Measurements from ENCODE around the gene PAXIP1.

Gene PAXIP1

DNA sequence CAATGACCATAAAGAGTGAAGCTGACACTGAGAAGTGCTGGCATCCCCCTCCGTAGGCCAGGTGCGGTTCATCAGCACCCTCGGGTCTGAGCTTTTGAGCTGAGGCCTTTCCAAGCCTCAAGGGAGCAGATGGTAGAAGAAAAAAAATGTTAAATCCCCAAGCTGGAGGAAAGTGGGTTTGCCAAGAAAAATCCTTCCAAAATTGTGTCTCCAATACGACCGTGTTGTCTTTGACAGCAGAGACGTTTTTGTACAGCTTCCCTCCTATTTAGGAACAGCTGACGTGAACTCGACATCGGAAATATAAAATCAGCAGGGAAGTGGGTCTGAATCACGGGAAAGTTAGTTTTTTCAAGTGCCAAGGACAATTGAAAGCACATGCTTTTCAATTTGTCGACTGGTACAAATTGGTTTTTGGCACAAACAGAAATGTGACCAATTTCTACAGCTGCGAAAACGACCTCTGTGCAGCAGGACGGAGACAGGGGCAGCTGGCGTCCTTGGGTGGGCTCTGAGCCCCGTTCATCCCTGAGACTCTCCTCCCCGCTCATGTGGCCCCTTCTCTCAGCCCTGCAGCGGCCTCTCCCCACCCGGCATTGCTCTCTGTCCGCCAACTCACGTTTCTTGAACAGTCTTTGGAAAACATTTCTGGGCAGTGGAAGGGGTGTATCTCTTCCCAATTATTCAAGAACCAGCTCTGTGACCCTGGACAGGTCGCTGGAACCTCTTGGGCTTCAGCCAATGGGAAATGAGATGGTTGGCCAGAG is 89.9 kb downstream of the PAXIP1 start:
- DNase-seq (ENCODE audit: low spot score) = no peak

DNA sequence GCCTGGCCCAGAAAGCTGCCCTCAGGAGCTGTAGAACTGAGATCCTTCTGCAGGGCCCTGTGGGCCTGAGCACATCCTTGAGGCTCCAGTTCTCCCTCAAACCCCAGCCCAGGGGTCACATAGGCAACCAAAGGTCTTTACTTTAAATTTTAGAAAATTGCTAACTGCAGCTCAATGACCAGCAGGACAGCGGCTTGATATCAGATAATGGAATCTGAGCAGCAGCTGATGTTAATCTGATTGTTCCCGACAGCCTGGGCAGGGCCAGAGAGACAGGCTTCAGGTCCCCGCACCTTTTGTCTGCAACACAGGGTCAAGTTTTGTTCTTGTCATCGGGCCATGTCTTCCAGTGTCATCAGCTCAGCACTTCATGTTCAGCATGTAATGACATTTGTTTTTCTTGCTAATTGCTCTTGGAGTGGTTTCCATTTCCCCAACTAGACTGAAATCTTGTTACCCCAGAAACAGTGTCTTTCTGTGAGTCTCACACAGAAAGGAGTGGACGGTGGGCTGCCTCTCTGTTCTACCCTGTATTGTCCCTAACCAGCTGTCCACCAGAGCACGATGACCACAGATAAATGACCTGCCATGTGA is 91.0 kb downstream of the PAXIP1 start:
- no peak for DNase-seq (ENCODE audit: low spot score)

DNA sequence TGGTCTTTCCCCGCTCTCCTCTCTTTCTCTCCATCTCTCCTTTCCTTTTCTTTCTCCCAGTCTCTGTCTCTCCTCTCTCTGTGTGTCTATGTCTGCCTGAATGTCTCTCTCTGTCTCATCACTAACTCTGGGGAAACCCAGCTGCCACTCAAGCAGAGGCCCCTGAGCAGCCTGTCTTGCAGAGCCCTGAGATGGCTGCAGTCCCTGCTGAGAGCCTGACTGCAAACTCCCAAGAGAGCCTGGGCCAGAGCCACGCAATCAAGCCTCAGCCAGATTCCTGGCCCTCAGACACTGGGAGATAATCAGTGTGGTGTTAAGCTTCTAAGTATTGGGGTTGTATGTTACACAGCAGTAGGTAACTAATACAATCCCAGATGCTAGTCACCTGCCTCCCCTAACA is 91.5 kb downstream of the PAXIP1 start:
- DNase-seq (ENCODE audit: low spot score) = no peak

DNA sequence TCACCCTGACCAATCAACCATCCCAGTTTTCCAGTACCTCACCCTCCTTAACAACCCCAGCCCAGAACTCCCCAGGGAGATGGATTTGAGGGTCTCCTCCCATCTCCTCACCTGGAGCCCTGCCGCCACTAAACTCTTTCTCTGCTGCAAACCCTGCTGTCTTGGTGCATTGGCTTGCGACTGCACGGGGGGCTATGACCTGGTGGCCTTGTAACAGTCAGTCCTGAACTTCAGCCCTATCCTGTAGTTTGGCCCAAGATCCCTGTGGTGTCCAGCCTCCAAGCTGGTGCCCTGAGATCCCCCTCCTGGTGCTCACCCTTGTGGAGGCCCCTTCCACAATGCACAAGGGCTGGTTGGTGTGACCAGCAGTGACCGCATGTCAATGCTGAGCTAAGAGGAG is 91.9 kb downstream of the PAXIP1 start:
- DNase-seq (ENCODE audit: low spot score) = no peak

DNA sequence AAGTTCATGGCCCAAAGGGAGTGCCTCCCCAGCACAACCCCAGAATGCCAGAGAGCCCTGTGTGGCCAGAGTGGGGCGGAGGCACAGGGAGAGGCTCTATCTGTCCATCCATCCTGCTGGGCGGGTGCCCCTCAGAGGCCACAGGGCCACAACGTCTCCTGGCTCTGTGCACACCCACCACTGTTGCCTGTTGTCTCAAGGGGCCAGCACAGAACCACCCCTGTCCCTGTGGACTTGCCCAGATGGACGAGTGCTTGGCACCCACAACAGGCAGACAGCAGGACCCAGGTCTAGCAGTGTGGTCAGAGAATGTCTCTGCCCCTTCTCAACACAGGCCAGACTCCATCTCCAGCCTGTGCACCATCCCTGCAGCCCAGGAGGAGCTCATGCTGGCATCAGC is 92.8 kb downstream of the PAXIP1 start:
- DNase-seq (ENCODE audit: low spot score) = no peak

DNA sequence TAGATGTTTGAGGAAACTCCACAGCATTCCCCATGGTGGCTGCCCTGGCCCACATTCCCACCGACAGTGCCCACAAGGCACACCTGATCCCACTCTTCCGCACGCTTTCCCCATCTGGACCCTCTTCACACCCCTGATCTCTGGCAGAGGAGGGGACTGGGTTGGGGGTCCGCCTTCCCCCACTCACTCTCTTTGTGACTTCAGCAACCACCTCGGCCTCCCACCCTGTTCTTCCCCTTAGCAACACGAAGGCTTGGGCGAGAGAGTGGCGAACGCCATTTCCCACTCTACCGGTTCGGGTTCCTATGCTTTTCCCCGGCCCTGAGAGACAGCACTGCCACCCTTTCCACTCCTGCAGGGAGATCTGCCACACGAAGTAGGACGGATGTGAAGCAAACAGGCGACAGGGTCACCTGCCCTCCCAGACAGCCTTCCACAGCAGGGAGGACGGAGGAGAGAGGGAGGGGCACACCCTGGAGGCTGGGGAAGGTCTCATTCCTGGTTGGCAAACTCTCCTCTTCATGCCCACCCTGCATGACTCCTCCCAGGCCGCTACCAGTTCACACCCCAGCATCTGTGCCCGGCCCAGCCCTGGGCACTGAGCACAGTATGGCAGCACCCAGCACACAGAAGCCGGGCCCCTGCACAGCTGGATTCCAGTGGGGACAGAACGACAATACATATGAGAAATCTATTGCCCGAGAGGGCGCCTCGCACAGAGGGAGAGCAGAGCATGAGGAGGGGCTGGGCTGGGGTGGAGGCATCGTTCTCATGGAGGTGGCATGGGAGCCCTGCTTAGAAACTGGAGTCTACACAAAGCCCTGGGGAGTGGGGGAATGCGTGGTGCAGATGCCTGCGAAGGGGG is 93.5 kb downstream of the PAXIP1 start:
- DNase-seq (ENCODE audit: low spot score) = no peak

DNA sequence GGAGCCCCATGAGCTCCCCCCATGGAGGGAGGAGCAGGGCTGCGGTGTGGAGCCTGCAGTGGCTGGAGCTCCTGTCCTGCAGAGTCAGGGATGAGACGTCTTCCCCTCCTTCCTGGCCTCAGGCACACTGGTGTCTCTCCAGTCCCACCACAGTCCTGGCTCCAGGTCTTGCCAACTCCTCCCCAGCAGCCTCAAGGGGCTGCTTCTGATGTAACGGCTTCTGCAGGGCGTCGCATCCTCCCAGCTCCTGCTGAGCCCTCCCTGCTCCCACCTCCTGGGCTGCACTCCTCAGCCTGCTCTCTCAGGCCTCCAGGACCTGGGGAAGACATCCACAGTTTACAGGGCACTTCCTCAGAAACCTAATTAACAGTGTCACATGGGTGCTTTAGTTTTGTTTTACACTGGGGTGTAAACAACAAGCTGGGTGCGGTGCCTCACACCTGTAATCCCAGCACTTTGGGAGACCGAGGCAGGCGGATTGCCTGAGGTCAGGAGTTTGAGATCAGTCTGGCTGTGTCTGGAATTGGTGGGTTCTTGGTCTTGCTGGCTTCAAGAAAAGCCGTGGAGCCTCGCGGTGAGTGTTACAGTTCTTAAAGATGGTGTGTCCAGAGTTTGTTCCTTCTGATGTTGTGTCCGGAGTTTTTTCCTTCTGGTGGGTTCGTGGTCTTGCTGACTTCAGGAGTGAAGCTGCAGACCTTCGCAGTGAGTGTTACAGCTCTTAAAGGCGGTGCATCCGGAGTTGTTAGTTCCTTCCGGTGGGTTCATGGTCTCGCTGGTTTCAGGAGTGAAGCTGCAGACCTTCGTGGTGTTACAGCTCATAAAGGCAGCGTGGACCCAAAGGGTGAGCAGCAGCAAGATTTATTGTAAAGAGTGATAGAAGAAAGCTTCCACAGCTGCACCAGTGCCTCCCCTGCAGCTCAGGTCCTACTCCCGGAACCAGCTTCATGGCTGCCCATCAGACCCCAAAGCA is 95.0 kb downstream of the PAXIP1 start:
- DNase-seq (ENCODE audit: low spot score) = no peak

DNA sequence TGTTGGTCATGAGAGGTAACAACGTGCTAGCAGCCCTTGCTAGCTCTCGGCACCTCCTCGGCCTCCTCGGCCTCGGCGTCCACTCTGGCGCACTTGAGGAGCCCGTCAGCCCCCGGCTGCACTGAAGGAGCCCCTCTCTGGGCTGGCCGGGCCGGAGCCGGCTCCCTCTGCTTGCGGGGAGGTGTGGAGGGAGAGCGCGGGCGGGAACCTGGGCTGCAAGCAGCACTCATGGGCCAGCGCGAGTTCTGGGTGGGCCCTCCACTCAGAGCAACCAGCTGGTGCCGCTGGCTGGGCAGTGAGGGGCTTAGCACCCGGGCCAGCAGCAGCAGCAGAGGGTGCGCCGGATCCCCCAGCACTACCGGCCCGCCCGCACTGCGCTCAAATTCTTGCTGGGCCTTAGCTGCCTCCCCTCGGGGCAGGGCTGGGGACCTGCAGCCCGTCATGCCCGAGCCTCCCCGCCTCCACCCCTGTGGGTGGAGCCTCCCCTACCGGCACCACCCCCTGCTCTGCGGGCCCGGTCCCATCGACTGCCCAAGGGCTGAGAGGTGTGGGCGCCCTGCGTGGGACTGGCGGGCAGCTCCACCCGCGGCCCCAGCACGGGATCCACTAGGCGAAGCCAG is 96.1 kb downstream of the PAXIP1 start:
- no peak for DNase-seq (ENCODE audit: low spot score)

DNA sequence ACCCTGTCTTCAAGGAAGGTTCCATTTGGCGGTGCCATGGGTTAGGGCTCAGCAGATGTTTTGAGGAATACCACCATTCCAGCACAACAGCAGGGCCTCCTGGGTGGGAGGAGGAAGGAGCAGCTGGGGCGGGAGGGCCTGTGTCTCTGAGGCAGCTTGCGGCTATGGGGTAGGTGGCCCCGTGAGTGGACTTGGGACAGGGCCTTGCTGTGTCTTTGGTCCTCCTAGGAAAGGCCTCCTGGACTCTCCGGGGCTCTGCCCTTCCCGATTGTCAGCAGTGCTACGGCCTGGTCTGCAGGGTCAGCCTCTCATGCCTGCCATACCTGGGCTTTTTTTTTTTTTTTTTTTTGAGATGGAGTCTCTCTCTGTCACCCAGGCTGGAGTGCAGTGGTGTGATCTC is 96.7 kb downstream of the PAXIP1 start:
- DNase-seq (ENCODE audit: low spot score) = no peak

DNA sequence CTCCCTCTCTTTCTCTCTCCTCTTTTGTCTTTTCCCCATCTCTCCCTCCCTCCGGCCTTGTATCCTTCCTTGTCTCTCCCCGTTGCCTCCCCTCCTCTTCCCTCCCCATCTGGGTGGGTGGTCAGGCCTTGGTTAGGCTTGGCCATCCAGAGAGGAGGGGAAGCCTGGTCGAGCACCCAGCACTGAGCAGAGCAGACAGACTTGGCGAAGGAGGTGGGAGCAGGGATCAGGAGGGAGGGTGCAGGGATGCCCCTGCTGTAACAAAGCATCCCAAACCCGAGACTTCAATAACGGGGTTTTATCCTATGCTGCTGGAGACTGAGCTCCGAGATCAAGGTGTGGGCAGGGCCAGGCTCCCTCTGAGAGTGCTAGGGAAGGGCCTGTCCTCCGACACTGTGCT is 97.3 kb downstream of the PAXIP1 start:
- no peak for DNase-seq (ENCODE audit: low spot score)

DNA sequence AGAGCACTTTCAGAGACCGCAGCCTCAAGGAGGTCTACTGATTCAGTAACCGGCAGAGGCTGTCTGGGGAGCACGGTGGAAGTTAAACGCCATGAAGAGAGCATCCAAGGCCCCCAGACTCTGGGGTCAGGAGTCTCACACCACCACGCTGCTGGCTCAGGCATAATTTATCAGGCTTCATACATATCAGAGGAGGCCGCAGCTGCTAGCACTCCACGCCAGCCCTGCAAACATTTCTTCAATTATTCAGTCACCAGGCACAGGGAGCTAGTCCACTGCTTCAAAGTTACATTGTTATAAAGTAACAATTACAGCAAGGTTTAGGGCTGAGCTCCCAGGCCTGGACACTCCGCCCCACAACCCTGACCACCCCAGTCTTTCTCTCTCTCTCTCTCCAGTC is 97.8 kb downstream of the PAXIP1 start:
- DNase-seq (ENCODE audit: low spot score) = no peak

DNA sequence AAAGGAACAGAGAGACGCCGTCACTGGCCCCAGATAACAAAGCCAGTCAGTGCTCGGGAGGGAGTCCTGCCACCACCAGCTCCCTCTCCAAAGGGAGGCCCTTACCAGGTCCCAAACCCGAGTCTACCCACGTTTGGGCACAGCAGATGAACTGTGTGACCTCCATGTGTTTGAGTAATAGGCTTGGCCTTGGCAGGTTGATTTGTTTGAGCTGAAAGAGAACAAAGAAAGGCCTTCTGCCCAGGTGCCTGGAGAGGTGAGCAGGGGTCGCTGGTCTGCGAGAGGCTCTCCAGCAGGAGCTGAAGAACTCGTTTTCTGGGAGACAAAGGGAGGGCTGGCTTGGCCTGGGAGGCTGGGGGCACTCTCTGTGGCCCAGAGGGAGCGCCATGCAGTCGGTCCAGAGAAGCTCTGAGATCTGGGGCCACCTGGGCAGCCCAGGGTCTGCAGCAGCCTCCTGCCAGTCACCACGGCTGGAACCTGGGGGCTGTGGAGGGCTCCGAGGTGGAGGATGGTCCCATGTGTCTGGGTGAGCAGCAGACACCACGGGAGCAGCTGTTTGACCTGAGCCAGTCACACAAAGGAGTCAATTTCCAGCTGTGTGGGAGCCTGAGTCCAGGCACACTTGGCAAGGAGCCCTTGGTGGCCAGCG is 99.7 kb downstream of the PAXIP1 start:
- no peak for DNase-seq (ENCODE audit: low spot score)

DNA sequence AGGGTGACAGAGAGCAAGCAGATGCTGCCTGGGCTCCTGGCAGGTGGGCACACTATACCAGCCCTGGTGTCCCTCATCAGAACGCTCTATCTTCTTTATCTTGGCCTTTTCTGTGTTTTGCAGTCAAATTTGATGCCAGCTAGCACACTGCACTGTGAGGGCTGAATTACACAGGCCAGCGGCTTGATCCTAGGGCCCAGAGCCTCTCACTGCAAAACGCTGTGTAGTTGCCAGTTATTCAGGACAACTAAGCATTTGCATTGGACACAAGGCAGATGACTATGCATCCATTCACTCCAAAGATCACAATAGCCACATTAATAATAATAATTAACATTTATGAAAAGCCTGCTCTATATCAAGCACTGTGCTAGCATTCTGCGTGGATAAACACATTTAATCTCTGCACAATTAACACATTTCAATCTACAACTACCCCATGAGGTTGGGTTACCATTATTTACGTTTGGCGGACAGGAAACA is 100.3 kb downstream of the PAXIP1 start:
- DNase-seq (ENCODE audit: low spot score) = no peak

DNA sequence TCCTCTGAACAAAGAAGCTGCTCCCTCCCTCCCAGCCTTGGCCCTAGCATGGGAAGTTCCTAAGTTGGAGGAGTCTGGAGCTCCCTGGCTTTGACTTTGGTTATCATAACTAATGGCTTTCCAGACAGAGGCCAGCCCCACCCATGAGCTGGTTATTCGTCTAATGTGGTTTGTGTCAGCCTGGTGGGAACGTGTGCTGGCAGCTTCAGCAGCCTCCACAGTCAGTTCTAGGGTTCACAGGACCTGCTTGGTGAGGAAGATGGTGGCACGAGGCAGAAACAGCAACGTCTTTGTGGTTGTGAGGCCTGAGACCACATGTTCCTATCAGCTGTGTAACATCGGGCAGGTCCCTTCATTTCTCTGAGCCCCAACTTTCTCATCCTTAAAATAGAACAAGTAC is 103.1 kb downstream of the PAXIP1 start:
- DNase-seq (ENCODE audit: low spot score) = no peak

DNA sequence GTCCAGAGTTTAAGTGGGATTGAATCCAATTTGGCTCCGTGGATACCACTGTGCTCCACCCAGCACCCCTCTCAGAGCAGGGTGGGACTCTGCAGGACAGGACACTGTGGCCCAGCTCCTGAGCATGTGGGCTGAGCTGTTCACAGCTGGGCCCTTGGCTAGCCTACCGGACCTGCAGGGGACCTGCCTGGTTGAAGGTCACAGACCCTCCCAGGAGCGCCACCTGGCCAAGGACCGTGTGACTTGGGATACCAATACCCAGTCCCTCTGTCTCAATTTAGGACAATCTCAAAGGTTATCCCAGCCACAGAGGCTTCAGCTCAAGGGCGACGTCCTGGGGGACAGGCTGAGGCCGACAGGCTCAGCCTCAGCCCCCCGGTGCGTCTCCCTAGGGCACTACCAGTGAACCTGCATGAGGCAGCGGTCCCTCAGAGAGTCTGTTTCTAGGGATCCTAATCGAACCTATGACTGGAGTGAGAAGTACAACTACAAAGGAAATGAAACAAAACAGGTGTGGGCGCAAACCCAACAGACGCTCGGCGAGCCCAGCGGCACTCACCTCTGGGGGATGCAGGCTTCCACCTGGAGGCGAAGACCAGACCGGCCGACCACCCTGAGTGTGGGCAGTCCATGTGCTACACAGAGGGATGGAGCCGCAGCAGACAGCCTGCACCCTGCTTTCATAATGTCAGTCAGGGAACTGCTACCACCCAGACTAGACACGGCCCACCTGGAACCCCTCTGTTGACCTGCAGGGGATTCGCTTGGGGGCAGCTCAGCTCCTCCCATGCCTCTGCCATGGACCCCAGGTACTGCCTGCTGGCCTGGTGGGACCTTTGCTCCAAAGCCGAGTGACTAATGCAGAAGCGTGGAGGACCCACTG is 103.7 kb downstream of the PAXIP1 start:
- DNase-seq (ENCODE audit: low spot score) = no peak

DNA sequence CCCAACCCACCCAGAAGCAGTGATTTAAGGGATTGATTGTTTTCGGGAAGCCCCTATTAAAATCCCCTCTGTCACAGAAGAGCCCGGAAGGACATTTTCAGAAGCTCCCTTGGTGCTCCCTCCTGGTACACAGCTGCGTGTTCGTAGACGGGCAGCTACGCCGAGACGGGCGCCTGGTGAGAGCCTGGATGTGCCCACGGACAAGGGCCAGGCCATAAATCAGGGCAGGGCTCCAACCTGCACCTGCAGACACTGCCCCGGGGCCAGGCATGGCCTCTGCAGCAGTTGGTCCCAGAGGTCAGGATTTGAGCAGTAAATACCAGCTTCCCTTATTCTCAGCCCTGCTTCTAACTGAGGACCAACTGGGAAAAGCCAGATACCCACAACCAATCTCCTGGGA is 106.8 kb downstream of the PAXIP1 start:
- DNase-seq (ENCODE audit: low spot score) = no peak
